Activated CD8-positive, alpha-beta memory T cell treated with anti-CD3 and anti-CD28 coated beads for 1 hour (primary cell): Measurements from ENCODE around the gene GPR162.
"Not testable (repeated sequence)": the region's sequence is repeated elsewhere in the genome, so short reads cannot be mapped to it uniquely, and the experiment has no call there.

Source experiments
- DNase-seq, 2 donors: peaks; one replicate each; pipeline ENCODE4 v3.0.0-alpha.2; 2020; ENCODE audit warnings: low read depth in 1 of 2; ENCODE audit errors: extremely low read depth in 1 of 2

Gene GPR162

DNA sequence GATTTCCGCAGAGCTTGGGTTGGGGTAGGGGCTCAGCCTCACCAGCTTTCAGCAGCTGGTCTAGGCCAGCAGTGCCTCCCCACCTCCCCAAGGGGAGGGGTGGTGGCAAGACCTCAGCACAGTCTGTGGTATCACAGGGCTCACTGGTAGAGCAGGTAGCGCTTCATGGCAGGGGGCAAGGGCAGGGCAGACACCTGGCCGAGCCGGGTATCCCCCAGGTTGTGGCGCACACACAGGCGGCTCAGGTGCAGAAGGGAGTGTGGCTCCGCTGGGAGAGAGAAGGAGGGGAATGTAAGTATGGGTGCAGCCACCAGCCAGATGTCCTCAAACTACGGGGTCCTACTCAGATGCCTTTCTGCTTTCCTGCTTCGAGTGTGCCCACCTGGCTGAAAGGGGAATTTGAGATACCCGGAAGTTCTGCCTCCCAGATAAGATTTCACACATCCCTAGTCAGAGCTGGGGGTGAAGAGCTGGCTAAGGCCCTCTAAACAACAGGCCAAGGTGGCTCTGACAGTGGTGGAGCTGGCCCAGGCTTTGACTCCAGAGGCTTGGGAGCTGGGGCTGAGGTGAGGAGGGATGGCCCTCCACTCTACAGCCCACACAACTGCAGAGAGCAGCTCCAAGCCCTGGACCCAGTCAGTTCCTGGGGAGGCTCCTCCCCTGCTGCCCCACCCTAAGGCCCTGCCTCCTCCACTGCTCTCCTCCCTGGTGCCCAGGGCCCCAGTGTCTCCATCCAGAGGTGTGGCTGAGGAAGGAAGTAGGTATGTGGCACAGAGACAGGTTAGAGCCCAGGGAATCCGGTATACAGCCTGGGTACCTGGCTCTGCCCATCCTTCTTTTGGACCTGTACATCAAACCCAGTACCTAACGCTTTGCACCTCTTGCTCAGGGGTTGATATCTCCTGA lies 49.7 kb downstream of the GPR162 start:
- DNase-seq, result no peak

DNA sequence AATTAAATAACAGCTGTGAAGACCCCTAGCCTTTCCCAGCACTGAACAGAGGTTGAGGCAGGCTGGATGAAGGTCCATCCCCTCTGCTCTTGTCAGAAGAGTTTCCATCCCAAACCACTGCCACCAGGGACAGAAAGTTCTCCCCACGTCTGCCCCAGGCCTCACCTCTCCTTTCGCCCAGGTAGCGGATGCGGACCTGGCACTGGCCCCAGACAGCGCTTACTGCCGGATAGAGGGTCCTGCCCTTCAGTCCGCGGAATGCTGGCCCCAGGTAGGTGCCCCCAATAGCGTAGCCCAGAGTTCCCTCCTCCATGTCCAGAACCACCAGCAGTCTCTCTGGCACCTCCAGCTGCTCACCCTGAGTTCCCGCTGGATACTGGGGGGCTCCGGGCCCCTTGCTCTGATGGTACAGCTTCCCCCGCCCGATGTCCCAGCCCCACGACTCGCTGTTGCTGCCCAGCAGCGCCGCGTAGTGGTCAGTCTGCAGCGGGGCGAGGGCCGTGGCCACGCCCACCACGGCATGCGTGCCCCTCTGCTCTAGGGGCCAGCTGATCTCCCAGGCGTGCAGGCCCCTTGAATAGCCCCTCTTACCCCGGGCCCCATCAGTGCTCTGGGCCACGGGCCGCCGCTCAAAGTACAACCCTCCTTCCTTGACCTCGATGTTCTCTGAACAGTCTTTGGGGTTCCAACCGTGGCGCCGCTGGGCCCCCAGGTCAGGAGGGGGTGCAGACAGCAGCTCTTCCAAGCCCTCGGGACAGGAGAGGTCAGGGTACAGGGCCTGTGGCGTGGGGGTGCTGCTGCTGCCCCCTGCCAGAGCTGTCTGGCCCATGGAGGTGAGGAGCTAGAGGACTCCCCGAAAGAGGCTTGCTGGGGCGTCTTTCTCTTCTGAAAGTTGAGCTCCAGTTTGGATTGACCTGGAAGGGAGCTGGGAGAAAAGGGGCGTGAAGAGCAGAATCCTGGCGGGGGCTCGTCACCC lies 50.7 kb downstream of the GPR162 start:
- peak in 1 of 2 donors; percentile 75 for DNase-seq

- DNase-seq, result peak; percentile 93 to 100
These were observed 51.7 kb downstream of the GPR162 start, which contains the start of gene SPSB2 for GRCh38 chr12:6873094-6874014. SPSB2 (minus strand) TSS chr12:6873303; CDS start chr12:6872901, 402 bp downstream.

- DNase-seq, result not testable (repeated sequence)
These were observed 52.4 kb downstream of the GPR162 start for GRCh38 chr12:6874015-6874368.
